ENCODE results near the gene PRPF8. TPM values are rescaled to one million over a fixed set of nuclear protein-coding genes. Genes with fewer than 3 reads are reported as not detected.
A peak's percentile ranks its signal among the peaks of the same experiment; 100 is the strongest.
"Not testable (repeated sequence)": the region's sequence is repeated elsewhere in the genome, so short reads cannot be mapped to it uniquely, and the experiment has no call there.

PRPF8 gene
- total RNA-seq, 1 donor from 2014 or later = 114 TPM

GRCh38 chr17:1693339-1693738 lies 8.7 kb upstream of the PRPF8 start:
- Histone ChIP-seq H3K4me1 (peaks cover 0 to 6% of the 10 kb centered on the region in 2 donors), H3K4me3 (no peak overlapping the region), H3K36me3 (no peaks in the 10 kb centered on the region), H3K27ac (no peak overlapping the region), H3K9me3 (no peaks in the 10 kb centered on the region), H3K27me3 (no peaks in the 10 kb centered on the region)
- TF ChIP-seq CTCF (IDR thresholded peaks at IDR 0.05) = no peak
- no peak for DNase-seq (ENCODE audit: low spot score in 2 of 2)
- intact Hi-C loops (cut with DNase I) = no loop called here

- Histone ChIP-seq H3K9me3 (no peaks in the 10 kb centered on the region), H3K27ac (no peak overlapping the region), H3K4me1 (no peaks in the 10 kb centered on the region), H3K36me3 (no peaks in the 10 kb centered on the region), H3K4me3 (no peak overlapping the region), H3K27me3 (no peaks in the 10 kb centered on the region)
- no peak for DNase-seq (ENCODE audit: low spot score in 2 of 2)
- no peak for TF ChIP-seq CTCF (IDR thresholded peaks at IDR 0.05)
- intact Hi-C loops (cut with DNase I) = no loop called here
These were observed 6.0 kb upstream of the PRPF8 start for GRCh38 chr17:1690544-1691221.

DNA sequence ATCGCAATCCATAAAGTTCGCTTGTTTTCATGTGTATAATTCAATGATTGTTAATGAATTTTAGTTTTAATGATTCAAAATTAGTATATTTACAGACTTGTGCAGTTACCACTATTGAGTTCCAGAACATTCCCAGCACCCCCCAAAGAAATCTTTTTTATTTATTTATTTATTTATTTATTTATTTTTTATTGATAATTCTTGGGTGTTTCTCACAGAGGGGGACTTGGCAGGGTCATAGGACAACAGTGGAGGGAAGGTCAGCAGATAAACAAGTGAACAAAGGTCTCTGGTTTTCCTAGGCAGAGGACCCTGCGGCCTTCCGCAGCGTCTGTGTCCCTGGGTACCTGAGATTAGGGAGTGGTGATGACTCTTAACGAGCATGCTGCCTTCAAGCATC lies 3.7 kb upstream of the PRPF8 start:
- H3K4me1 ChIP-seq; H3K27ac ChIP-seq; H3K4me3 ChIP-seq; DNase-seq (ENCODE audit: low spot score in 2 of 2); intact Hi-C loops (cut with DNase I); H3K36me3 ChIP-seq; H3K27me3 ChIP-seq; H3K9me3 ChIP-seq: not testable (repeated sequence)

GRCh38 chr17:1686086-1686485 lies 1.4 kb upstream of the PRPF8 start:
- H3K27ac ChIP-seq = no peak overlapping the region
- H3K4me3 ChIP-seq = no peak overlapping the region
- H3K27me3 ChIP-seq = no peaks in the 10 kb centered on the region
- no peak for TF ChIP-seq CTCF (IDR thresholded peaks at IDR 0.05)
- intact Hi-C loops (cut with DNase I) = no loop called here
- peaks cover 18 to 24% of the 10 kb centered on the region in 2 donors for H3K36me3 ChIP-seq
- H3K4me1 ChIP-seq = peaks cover 0 to 16% of the 10 kb centered on the region in 2 donors
- no peaks in the 10 kb centered on the region for H3K9me3 ChIP-seq
- DNase-seq (ENCODE audit: low spot score in 2 of 2) = no peak

DNA sequence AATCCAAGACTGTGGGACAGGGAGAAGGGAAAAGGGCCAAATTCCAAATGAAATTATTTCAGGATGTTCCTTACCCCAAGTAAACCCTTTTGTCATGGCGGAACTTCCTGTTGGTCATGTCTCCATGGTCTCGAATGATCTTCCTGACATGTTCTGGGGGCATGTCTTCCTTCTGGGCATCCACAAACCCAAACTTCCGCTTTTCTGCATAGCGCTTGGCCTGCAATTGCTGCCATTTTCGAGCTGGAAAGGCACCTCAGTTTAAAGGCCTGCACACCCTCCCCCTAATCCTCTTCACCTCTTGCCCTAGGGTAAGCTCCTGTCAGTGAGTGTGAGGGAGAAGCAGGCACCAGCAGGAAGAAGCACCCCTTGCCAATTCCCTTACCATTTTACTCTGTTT lies 1.2 kb downstream of the PRPF8 start:
- Histone ChIP-seq H3K4me1 (peaks cover 0 to 16% of the 10 kb centered on the region in 2 donors), H3K9me3 (no peaks in the 10 kb centered on the region), H3K4me3 (peak overlapping the region; percentile 71 to 90), H3K27ac (peak overlapping the region; percentile 83 to 95), H3K27me3 (no peaks in the 10 kb centered on the region), H3K36me3 (peaks cover 44 to 50% of the 10 kb centered on the region in 2 donors)
- DNase-seq (ENCODE audit: low spot score in 2 of 2) = no peak
- TF ChIP-seq CTCF (IDR thresholded peaks at IDR 0.05) = no peak
- intact Hi-C loops (cut with DNase I) = no loop called here

- no peak overlapping the region for H3K27ac ChIP-seq
- intact Hi-C loops (cut with DNase I) = no loop called here
- no peak for DNase-seq (ENCODE audit: low spot score in 2 of 2)
These were observed 8.3 kb downstream of the PRPF8 start for GRCh38 chr17:1676401-1676800.

More at GRCh38 chr17:1676401-1676800, 8.3 kb downstream of the PRPF8 start:
- TF ChIP-seq CTCF (IDR thresholded peaks at IDR 0.05) = no peak
- Histone ChIP-seq H3K9me3 (no peaks in the 10 kb centered on the region), H3K27me3 (no peaks in the 10 kb centered on the region), H3K4me3 (no peak overlapping the region), H3K4me1 (no peaks in the 10 kb centered on the region), H3K36me3 (peaks cover 98 to 100% of the 10 kb centered on the region in 2 donors)
